ENCODE data around the gene HSD17B1. TPM values are rescaled to one million over a fixed set of nuclear protein-coding genes. Genes with fewer than 3 reads are reported as not detected.

HSD17B1 gene
- total RNA-seq, 1 donor = 3.5 TPM

DNA sequence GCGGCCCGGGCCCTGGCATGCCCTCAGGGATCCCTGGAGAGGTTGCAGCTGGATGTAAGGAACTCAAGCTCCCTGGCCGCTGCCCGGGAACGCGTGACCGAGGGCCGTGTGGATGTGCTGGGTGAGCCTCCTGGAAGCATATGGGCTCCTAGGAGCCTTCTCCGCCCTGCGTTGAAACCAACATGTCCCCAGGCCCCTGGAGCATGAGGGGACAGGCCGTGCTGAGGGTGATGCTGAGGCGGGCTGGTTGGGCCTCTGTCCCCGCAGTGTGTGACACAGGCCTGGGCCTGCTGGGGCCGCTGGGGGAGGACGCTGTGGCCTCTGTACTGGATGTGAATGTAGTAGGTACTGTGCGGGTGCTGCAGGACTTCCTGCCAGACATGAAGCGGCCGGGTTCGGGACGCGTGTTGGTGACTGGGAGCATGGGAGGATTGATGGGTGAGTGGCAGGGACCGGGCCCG lies 5.7 kb upstream of the HSD17B1 start:
- TF ChIP-seq, protein P1, sequence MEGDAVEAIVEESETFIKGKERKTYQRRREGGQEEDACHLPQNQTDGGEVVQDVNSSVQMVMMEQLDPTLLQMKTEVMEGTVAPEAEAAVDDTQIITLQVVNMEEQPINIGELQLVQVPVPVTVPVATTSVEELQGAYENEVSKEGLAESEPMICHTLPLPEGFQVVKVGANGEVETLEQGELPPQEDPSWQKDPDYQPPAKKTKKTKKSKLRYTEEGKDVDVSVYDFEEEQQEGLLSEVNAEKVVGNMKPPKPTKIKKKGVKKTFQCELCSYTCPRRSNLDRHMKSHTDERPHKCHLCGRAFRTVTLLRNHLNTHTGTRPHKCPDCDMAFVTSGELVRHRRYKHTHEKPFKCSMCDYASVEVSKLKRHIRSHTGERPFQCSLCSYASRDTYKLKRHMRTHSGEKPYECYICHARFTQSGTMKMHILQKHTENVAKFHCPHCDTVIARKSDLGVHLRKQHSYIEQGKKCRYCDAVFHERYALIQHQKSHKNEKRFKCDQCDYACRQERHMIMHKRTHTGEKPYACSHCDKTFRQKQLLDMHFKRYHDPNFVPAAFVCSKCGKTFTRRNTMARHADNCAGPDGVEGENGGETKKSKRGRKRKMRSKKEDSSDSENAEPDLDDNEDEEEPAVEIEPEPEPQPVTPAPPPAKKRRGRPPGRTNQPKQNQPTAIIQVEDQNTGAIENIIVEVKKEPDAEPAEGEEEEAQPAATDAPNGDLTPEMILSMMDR (IDR thresholded peaks at IDR 0.05; ENCODE audit: insufficient read depth, low read depth, low read length) = no peak
- no peak overlapping the region for H3K4me3 ChIP-seq (ENCODE audit: low read depth, low read length)
- no peak for DNase-seq (ENCODE audit: low read depth)

DNA sequence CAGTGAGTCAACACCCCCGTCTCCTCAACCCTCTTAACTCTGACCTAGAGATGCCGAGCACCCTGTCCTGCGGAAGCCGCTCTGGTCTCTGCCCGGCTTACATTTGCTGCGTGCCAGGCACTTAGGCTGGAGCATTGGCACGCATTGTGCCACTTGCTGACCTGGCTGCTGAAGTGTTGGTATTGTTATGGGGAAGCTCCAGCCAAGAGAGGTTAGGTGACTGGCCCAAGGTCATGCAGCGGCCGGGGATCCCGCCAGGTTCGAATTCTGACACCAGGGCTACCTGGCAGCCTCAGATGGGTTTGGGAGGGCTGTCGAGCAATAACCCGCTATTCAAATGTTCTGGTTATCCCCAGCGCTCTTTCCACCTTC lies 5.0 kb upstream of the HSD17B1 start:
- TF ChIP-seq, protein P1 (IDR thresholded peaks at IDR 0.05; ENCODE audit: insufficient read depth, low read depth, low read length) = no peak
- no peak overlapping the region for H3K4me3 ChIP-seq (ENCODE audit: low read depth, low read length)
- no peak for DNase-seq (ENCODE audit: low read depth)

DNA sequence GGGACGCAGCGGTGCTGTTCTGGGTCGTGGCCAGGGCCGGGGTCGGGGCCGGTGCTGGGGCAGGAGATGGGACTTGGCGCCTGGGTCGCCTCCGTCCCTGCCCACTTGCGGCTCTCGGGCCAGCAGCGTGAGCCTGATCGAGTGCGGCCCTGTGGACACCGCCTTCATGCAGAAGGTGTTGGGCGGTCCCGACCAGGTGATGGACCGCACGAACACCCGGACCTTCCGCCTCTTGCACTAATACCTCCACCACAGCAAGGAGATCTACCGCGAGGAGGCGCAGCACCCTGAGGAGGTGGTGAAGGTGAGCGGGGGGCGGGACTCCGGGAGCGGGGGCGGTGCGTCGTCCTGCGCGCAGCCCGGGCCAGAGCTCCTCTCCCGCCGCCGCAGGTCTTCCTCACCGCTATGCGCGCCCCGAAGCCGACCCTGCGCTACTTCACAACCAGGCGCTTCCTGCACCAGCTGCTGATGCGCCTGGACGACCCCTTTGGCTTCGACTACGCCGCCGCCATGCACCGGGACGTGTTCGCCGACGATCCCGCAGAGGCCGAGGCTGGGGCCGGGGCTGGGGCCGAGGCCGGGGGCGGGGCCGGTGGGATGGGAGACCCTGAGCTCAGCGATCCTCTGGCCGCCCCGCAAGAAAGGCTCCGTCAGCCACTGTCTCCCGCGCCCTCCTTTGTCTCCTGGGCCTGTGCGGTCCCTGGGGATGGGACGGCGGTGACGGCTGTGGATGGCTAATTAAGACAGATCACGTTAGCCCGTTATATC lies 4.5 kb upstream of the HSD17B1 start:
- peak overlapping the region; percentile 30 for H3K4me3 ChIP-seq (ENCODE audit: low read depth, low read length)
- peak; percentile 28 for DNase-seq (ENCODE audit: low read depth)
- TF ChIP-seq, protein P1 (IDR thresholded peaks at IDR 0.05; ENCODE audit: insufficient read depth, low read depth, low read length) = peak; percentile 18

DNA sequence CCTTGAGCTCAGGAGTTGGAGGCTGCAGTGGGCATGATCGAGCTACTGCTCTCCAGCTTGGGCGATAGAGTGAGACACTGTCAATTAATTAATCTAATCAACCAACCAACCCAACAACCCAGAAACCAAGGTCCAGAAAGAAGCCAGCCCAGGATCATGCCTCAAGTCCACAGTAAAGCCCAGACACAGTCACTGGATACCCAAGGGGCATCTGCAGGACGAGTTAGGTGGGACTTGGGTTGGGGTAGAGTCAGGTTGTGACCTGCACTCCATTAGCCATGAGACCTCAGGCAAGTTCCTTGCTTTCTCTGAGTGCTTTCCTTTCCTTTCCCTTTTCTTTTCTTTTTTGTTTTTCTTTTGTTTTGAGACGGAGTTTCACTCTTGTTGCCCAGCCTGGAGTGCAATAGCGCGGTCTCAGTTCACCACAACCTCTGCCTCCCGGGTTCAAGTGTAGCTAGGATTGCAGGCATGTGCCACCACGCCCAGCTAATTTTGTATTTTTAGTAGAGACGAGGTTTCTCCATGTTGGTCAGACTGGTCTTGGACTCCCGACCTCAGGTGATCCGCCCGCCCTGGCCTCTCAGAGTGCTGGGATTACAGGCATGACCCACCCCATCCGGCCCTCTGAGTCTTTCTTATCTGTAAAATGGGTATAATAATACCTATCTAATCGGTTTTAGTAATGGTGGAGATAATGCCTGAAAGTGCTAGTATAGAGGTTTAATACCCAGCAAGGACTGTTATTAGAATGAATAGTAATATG lies 3.5 kb upstream of the HSD17B1 start:
- TF ChIP-seq, protein P1 (IDR thresholded peaks at IDR 0.05; ENCODE audit: insufficient read depth, low read depth, low read length) = no peak
- no peak for DNase-seq (ENCODE audit: low read depth)
- H3K4me3 ChIP-seq (ENCODE audit: low read depth, low read length) = no peak overlapping the region

DNA sequence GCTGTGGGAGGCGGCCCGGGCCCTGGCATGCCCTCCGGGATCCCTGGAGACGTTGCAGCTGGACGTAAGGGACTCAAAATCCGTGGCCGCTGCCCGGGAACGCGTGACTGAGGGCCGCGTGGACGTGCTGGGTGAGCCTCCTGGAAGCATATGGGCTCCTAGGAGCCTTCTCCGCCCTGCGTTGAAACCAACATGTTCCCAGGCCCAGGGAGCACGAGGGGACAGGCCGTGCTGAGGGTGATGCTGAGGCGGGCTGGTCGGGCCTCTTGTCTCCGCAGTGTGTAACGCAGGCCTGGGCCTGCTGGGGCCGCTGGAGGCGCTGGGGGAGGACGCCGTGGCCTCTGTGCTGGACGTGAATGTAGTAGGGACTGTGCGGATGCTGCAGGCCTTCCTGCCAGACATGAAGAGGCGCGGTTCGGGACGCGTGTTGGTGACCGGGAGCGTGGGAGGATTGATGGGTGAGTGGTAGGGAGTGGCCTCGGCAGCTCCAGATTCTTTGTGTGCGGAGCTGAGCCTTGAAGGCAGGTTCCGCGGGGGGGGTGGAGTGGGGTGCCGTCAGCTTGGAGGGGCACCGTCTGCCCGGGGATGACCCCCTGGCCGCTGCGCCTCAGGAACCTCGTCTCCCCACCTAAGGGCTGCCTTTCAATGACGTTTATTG lies 567 bp downstream of the HSD17B1 start:
- TF ChIP-seq, protein P1 (IDR thresholded peaks at IDR 0.05; ENCODE audit: insufficient read depth, low read depth, low read length) = peak; percentile 44
- DNase-seq (ENCODE audit: low read depth) = peak; percentile 71
- H3K4me3 ChIP-seq (ENCODE audit: low read depth, low read length) = peak overlapping the region; percentile 78

DNA sequence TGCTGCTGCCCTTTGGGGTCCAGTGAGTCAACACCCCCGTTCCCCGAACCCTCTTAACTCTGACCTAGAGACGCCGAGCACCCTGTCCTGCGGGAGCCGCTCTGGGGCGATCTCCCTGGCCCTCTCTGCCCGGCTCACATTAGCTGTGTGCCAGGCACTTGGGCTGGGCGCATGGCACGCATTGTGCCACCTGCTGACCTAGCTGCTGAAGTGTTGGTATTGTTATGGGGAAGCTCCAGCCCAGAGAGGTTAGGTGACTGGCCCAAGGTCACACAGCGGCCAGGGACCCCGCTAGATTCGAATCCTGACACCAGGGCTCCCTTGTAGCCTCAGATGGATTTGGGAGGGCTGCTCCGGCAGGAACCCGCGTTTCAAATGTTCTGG lies 1.1 kb downstream of the HSD17B1 start:
- TF ChIP-seq, protein P1 (IDR thresholded peaks at IDR 0.05; ENCODE audit: insufficient read depth, low read depth, low read length) = no peak
- DNase-seq (ENCODE audit: low read depth) = no peak
- peak overlapping the region; percentile 78 for H3K4me3 ChIP-seq (ENCODE audit: low read depth, low read length)
